DLD1 (cell line): ENCODE data around the gene SLC17A8.
"Not testable (repeated sequence)": the region's sequence is repeated elsewhere in the genome, so short reads cannot be mapped to it uniquely, and the experiment has no call there.

Experiments
- in situ Hi-C: cut with HindIII; loops from 2 replicates; pipeline ENCODE4 v1.10.0; 2017; ENCODE audit warnings: low sequenced_read_pairs

Gene SLC17A8

DNA sequence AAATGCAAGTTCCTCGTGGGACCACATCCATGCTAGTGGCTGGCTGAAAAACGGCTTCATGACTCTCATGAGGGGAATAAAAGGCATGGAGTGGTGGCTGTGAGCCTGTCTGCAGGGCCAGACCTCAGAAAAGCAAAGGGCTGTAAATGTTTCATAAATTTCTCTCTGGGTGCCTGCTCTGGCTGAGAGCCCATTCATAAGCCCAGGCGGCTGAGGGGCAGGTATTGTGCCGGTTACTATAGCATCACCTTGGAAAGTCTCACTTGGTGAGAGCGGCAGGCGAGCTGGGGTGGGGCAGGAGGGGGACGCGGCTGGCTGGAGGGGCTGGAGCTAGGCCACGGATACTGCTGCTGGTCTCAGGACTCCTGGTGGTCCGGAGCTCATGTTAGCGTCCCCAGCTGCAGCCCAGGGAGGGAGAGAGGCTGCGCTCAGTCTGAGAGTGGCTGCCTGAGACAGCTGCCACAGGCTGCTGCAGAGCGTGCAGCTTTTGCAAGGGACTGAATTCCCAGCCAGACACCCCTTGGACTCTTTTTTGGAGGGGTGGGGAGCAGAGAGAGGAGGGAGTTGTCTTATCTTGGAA is at the start of gene SLC17A8:
TSS of gene SLC17A8 (plus strand) at position 431 of the 580 bp plus-strand sequence. CDS start 318 bp downstream, outside the sequence.
- in situ Hi-C loops, result no loop called here

DNA sequence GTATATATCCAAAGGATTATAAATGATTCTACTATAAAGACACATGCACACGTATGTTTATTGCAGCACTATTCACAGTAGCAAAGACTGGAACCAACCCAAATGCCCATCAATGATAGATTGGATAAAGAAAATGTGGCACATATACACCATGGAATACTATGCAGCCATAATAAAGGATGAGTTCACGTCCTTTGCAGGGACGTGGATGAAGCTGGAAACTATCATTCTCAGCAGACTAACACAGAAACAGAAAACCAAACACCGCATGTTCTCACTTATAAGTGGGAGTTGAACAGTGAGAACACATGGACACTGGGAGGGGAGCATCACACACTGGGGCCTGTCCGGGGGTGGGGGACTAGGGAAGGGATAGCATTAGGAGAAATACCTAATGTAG is 48.7 kb upstream of the SLC17A8 start:
- in situ Hi-C loops, result not testable (repeated sequence)

DNA sequence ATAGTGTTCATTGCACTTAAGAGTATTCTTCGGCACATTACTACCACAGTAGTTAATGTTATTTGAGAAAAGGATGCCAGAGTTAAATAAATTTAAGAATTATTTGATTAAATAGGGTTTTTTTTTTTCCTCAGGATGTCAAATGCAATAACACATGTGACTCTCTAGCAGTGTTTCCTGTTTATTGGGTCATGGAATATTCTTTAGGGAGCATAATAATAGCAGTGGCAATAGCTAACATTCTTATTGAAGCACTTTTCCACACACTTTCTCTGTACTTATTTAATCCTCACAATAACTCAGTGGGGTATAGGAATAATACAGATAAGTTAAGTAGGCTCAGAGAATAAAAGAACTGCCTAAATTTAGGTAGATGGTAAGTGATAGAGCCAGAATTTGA is 45.6 kb upstream of the SLC17A8 start:
- in situ Hi-C loops, result no loop called here

DNA sequence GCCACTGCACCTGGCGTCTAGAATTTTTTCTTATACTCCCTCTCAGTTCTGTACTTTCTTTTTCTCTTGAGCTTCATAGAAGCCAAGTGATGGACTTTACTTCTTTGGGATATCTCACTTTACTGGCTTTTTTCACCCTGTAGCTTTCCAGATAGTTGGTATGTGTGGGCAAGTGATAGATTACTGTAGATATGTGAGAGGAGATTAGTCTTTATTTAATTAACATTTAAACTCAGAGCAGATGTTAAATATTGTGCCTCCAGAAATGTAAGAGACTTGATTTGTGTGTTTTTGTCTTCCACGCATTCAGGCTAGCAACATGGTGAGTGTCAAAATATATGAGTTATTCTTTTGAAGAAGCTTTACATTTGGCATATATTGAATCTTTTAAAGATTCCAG is 39.5 kb upstream of the SLC17A8 start:
- in situ Hi-C loops, result no loop called here

DNA sequence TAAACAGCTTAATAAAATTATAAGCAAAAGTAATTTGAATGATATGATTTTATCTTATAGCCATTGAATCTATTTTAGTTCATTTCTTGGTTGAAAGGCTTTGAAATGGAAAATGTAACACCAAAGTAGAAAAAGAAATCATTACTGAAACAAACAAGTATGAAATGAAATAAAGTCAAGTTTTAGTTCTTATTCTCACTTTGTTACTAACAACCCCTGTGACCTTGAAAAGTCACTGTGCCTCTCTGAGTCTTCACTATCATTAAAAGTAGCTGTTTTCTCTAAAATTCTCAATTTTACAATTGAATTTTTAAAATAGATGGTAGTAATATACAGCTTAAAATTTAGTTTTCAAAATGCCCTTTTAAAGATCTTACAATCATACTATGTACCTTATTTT is 32.4 kb upstream of the SLC17A8 start:
- in situ Hi-C loops, result no loop called here

DNA sequence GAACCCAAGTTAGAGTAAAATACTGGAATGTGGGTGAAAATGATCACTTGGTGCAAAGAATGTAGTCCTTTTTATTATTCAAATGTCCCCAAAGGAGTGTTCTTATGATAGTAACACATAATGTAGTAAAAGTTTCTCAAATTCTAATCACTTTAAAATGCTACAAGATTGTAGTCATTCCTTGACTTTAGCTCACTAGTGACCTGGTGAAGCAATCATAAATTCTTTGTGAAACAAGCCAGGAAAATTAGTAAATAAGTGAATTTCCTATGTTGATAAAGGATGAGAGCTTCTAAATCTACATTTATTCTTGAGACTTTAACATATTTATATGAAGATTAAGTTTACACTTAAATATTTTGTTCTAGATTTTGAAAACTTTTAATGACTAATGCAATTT is 30.7 kb upstream of the SLC17A8 start:
- in situ Hi-C loops, result no loop called here

DNA sequence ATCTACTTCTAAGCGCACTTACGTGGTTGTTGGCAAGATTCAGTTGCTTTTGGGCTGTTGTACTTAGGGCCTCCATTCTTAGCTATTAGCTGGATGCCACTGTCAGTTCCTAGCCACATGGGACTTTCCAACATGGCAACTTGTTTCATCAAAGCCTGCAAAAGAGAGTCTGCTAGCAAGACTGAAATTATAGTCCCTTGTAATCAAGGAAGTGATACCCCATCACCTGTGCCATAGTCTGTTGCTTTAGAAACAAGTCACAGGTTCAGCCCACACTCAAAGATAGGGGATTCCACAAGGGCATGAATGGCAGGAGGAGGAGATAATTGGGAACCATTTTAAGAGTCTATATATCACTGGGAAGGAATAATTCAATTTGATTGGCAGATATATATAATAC is 27.1 kb upstream of the SLC17A8 start:
- in situ Hi-C loops, result no loop called here

DNA sequence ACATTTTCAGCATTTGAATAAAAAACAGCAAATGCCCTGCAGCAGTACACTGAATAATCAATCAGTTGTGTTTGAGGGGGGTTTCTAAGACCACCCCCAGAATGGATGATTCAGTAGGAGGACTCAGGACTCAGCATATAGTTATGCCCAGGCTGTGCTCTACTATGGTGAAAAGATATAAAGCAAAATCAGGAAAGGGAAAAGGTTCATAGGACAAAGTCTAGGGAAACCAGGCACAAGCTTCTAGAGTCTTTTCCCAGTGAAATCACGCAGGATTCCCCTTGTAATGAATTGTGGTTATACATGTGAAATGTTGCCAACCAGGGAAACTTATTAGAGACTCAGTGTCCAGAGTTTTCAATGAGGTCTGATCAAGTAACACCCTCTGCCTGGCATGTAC is 25.0 kb upstream of the SLC17A8 start:
- in situ Hi-C loops, result no loop called here

DNA sequence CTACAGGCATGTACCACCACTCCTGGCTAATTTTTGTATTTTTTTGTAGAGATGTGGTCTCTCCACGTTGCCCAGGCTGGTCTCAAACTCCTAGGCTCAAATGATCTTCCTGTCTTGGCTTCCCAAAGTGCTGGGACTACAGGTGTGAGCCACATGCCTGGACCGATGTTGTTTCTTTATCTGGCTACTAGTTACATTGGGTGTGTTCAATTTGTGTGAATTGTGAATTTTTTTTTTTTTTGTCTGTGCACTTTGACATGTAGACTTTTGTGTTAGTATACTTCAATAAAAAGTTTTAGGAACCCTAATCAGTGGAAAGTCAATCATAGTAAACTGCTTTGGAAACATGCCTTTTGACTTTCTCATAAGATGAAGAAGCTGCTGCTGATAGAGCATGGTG is 24.0 kb upstream of the SLC17A8 start:
- in situ Hi-C loops, result no loop called here

DNA sequence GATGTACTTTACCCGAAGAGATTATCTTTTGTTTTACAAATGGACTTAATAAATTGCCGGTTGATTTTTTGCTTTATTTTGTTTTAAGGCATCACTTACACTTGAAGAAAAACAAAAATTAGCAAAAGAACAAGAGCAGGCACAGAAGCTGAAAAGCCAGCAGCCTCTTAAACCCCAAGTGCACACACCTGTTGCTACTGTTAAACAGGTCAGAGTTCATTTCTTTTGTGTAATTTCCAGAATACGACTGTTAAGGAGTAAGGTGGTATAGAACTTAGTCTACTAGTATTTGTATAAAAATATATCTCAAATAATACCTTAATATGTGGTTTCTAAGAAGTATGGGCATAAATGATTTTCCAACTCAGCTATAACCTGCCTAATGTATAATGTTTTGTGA is 19.6 kb upstream of the SLC17A8 start:
- in situ Hi-C loops, result no loop called here

DNA sequence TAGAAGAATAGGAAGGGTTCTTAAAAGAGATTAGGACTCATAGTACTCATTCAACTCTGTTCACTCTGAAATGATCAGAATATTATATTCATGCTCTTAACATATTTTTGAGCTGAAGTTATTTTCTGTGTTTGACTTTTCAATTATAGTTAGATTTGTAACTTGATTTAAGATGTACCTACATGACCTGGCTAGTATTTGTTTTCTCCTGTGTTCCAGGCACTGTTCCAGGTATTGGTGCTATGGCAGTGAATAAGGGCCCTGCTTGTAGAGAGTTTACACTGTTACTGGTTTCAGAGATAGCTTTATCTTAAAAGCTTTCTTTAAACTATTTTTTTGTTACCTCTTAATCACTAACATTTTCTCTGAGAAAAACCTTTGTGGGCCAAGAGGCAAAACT is 19.1 kb upstream of the SLC17A8 start:
- in situ Hi-C loops, result no loop called here

DNA sequence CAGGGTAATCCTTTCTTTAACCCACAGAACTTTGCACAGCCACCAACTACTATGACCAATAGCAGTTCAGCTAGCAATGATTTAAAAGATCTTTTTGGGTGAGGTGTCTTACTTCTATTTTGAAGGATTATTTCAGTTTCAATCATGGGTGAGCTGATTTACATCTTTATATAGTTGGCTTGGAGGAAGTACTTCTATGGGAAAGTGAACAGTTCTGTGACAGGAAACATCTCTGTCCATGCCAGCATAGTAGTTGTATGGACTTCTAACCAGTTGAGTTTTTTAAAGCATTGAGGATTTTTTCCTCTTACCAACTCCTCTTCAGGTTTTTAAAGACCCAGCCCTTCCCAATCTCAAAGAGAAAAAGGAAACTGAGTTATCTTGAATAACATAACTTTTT is 17.8 kb upstream of the SLC17A8 start:
- in situ Hi-C loops, result no loop called here

DNA sequence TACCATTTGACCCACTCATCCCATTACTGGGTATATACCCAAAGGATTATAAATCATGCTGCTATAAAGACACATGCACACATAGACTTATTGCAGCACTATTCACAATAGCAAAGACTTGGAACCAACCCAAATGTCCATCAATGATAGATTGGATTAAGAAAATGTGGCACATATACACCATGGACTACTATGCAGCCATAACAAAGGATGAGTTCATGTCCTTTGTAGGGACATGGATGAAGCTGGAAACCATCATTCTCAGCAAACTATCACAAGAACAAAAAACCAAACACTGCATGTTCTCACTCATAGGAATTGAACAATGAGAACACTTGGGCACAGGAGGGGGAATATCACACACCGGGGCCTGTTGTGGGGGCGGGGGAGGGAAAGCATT is 14.0 kb upstream of the SLC17A8 start:
- in situ Hi-C loops, result not testable (repeated sequence)

DNA sequence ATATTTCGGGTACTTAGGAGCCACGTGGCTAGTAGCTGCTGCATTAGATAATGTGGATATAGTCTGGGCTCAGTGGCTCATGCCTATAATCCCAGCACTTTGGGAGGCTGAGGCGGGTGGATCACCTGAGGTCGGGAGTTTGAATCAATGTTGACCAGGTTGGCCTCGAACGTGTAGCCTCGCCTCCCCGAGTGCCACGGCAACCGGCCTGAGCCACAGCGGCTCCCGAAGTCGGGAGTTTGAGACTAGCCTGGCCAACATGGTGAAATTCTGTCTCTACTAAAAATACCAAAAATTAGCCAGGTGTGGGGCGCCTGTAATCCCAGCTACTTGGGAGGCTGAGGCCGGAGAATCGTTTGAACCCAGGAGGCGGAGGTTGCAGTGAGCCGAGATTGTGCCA is 12.5 kb upstream of the SLC17A8 start:
- in situ Hi-C loops, result not testable (repeated sequence)

DNA sequence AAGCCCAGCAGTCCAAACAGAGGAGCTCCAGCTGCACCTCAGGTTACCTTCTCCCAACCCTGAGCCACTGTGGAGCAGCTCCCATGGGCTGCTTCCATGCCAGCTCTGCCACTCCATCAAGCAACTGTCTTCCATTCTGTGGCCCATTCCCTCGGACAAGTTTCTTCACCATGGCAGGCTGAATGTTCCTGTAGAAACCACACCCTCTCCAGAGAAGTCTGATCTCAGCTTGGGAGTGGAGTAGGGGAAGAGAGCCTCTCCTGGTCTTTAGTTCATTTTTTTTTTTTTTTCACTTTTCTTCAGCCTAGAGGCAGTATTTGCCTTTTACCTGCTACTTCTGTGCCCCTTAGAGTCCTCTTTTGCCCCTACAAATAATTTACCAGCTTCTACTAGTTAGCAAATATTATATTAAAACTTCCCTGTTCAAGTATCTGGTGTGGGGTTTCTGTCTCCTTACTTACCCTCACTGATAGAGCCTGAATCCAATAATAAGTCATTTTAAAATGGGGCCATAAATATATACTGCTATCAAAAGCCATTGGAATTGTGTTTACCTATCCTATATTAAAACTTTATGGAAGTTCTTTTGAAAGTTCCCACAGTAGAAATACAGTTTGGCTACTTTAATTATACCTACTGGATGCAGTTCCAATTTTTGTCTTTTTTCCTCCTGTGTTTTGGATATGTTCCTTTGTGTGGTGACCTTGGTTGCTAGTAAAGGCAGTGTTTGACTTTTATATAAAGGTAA is 11.7 kb upstream of the SLC17A8 start:
- in situ Hi-C loops, result no loop called here

DNA sequence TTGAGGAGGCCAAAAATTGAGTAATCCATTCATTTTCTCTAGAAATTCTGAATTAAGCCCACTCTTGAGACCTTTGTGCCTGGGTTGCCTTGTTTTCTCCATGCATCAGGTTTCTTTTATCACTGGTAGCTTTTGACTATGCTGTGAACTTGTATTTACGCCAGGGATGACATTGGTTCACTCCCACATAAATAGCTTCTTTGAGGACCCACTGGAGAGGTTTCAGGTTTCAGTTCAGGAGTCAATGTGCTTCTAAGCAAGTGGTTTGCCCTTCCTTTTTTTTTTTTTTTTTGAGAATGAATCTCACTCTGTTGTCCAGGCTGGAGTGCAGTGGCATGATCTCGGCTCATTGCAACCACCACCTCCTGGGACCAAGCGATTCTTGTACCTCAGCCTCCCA is 10.2 kb upstream of the SLC17A8 start:
- in situ Hi-C loops, result no loop called here

DNA sequence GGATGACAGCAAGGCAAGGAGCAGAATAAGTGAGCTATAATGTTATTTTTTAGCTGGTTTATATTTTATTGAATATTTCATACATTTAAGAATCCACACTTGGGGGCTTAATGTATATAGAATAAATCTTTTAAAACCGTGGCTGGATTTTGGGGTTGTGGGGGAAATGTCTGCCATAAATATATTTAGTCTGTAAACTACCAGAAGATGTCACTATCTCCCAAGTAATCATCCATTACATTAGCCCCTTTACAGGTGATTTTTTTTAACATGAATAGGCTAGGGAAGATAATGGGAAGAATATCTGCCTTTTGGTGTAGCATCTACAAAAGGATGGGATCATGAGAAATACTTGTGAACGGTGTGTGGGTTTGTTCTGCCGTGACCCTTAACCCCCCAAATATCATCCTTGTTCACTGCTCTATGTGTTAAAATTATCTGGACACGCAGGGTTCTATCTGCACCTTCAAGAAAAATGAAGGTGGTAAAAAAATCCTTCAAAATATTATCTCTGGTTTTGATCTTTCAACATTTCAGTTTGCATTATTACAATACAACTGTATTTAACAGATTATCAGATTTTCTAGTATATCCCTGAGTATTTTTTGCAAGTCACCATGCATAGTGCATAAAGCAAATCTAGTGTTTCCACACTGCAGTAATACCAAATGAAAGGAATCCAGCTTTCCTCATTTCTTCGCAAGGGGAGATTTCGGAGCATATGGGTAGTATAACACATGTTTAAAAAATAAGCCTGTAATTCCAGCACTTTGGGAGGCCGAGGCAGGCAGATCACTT is 8.0 kb upstream of the SLC17A8 start:
- in situ Hi-C loops, result no loop called here

DNA sequence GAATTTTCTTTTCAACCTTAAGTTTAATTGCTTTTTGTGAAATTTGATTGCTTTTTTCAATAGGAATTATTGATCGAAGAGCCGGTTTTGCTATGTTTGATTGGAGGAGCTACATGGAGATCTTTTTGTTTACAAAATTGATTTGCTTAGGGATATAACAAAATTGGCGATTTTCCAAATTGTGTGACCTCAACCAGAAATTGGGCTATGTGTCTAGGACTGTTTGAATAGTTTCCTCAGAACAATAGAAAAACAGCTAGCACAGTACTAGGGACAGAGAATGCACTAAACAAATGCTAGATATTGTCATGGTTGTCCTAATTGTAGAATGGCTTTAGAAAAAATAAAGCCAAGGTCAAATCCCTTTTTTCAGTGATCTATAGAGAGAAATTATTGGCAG is 2.4 kb downstream of the SLC17A8 start:
- in situ Hi-C loops, result no loop called here

DNA sequence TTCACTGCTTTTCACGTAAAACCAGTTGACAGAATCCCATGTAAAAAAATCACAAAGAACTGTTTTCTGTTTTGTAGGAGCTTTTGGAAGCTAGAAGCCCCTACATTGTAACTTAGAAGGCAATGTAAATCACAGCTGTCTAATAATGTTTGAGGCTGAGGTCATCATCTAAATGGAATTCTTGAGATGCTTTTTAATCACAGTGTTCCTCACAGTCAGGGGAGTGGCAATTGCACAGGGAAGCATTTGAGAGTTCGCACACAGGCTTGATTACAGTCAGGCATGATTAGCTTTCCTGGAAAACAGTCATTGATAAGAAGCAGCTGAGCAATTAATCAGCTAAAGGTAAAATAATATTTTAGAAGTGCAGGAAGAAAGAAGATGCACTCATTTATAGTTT is 2.9 kb downstream of the SLC17A8 start:
- in situ Hi-C loops, result no loop called here

DNA sequence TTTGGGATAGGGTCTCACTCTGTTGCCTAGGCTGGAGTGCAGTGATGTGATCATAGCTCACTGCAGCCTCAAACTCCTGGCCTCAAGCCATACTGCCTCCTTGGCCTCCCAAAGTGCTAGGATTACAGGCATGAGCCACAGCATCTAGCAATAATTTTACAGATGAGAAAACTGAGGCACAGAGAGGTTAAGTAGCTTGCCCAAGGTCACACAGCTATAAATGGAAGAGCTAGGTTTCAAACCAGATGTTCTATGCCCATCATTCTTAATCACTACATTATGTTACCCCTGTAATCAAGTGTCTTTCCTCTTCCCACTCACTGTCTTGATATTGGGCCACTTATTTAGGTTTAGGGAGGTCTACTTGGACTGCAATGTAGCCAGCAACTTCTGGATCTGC is 3.6 kb downstream of the SLC17A8 start:
- in situ Hi-C loops, result no loop called here

DNA sequence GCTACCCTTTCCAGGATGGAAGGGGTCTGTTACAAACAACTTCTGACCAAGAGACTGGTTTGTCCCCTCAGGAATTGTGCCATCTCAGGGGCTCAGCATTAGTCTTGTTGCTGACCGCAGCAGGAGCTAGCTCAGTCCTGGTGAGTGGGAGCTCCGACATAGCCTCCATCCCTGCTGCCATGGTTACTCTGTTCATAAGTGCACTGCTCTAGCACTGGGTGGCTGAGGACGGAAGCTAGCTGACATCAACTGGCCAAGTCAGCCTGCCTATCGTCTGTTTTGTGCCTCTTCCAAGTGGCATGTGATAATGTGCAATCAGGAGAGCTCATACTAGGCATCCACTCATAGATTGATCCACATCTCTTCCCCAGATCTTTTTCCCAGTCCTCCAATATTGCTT is 7.5 kb downstream of the SLC17A8 start:
- in situ Hi-C loops, result no loop called here

DNA sequence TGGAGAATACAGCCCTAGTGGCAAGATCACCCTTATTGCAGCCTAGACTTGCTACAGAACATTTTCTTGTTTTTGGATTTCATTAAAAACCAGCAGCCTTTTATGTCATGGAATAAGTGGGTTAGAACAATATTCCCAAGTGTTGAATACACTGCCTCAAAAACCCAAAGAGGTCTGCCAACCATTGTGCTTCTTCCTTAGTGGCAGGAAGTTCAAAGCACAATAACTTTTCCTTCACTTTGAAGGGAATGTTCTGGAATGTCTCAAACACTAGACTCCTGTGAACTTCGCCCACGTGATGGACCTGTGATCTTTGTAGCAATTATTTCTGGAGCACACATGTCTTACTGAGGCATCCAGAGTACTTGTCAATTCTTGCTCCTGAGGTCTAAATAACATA is 8.5 kb downstream of the SLC17A8 start:
- in situ Hi-C loops, result no loop called here
